Stimulated activated CD8-positive, alpha-beta memory T cell treated with anti-CD3 and anti-CD28 coated beads, Interleukin-12 subunit alpha, Interleukin-12 subunit beta, amount 100 ng/mL, for 1 hour (primary cell): ENCODE measurements around the gene GPR107.

Source experiments
- DNase-seq: peaks from one replicate; pipeline ENCODE4 v3.0.0-alpha.2; 2020; ENCODE audit warnings: low read depth

The GPR107 gene

DNA sequence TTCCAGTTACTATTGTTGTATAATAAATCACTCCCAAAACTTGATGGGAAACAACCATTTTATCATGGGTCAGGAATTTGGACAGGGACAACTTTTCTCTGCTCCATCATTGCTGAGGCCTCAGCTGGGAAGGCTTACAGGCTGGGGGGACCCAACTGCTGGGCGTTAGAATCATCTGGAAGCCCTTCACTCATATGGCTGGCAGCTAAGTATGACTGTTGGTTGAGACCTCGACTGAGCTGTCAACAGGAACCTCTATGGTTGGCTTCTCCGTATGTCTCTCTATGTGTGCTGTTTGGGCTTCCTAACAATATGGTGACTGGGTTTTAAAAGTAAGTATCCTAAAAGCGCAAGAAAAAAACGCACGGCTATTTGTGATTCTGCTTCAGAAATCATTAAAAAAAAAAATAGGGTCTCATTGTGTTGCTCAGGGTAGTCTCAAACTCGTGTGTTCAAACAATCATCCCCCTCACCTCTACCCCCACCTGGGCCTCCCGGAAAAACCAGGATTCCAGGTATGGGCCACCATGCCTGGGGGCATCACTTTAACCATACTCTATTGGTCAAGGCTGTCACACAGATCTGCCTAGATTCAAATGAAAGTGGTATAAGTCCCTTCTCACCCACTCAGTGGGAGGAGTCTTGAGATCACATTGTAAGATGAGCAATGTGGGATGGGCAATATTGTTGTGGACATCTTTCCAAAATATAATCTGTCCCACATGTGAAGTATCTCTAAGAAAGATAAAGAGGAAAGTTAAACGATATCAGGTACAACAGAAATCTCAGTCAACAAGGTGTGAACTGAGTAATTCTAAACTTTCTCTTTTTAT, 26.0 kb upstream of the GPR107 start:
- no peak for DNase-seq

DNA sequence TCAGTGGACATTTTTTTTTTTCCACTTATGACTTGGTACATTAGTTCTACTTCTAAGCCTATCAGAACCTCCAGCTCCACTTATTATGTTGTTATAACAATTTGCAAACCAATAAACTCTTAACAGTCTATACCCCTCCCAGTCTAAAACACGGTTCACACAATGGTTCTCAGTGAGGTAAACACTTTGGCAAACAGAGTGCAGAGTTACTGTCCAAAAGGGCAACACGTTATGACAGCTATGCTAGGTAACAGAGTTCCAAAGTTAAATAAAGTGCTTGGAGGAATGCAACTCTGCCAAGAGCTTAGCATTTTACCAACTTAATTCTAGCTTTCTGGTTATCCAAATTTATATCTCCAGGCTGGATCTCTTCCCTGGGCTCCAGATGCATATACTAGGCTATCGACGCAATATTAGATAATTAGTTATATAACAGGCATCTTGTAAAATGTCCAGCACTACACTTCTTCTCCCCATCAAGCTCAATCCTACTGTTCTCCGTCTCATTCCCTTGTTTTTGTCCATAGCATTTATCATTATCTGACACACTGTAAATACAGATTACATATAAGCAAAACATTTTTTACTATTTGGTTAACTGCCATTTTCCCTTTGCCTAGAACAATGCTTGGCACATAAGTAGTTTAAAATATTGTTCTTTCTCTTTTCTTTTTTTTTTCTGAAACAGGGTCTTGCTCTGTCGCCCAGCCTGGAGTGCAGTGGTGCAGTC, 25.0 kb upstream of the GPR107 start:
- DNase-seq, result no peak

GRCh38 chr9:130029223-130029973, 24.3 kb upstream of the GPR107 start:
- no peak for DNase-seq

DNA sequence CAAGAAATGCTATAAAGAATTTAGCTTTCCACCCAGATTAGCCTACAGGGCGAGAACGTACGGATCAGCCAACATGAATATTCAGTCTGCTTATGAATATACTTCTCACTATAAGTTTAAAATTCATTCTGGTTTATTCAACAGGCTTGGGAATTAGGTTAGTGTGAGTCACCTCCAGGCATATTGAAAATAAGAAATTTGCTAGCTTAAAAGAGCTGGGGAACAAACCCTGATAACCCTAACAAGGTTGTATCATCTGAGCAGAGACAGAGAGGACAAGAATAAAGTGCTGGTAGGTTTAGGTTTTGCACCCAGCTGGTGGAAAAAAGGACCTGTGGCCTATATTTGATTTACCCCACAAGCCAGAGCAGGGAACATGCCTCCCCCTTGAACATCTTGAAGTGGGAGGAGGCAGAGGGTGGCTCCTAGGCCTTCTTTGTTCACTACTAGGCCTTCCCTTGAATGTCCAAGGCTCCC, 23.0 kb upstream of the GPR107 start:
- DNase-seq, result no peak

DNA sequence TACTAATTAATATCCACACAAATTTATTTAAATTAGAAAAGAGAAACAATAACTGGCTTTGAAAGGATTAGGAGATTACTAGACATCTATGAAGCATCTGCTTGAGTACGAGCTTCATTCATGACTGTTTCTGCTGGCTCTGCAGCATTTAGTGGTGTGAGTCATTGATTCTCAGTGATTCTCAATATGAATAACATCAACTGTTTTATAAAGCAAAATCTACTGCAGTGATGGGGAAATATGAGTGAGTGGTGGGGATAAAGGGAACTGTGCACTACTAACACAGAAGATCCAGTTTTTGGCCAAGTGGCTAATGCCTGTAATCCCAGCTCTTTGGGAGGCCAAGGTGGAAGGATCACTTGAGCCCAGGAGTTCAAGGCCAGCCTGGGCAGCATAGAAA, 19.1 kb upstream of the GPR107 start:
- no peak for DNase-seq

DNA sequence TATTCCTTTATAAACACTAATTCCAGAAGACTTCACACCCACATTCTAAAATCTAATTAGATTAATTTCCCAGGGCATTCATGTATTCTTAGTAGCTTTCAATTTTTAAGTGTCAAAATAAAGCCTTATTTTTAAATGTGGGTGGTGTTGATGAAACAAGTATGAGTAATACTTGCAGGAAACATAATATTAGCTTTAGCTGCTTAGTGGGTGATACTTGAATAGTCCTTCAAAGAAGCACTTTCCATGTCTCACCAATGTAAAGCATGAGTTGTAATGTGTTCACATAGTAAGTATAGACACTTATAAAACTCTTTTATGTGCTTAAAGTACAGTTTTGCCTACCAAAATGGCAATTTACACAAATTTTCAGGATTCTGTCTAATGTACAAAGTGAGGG, 17.6 kb upstream of the GPR107 start:
- no peak for DNase-seq

GRCh38 chr9:130039528-130040147, 14.1 kb upstream of the GPR107 start:
- DNase-seq, result no peak

DNA sequence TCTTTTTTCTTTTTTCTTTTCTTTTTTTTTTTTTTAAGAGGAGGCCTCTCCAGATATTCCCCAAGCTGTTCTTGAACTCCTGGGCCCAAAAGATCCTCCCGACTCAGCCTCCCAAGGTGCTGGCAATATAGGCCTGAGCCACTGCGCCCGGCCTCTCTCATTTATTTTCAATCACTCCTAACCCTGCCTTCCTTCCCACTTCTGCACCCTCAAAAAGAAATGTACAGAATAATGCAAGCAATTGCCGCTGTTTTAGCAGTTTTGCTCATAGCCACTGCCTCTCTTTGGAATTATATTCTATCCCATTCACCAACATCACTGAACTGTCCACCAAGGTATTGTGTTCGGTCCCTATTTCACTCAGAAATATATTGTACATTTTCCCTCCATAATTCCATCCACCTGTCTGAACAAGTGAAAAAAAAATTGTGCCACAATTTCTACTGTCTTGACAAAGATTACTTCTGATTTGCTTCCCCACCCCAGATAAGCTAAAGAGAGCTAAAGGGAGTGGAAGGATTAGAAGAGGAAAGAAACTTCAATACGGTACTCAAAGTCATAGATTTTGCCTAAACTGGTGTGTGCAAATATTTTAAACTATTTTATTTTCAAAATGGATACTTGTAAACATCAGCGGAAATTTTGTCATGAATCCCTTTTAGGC, 12.6 kb upstream of the GPR107 start:
- no peak for DNase-seq

- no peak for DNase-seq
Observed at GRCh38 chr9:130041648-130042405, 11.9 kb upstream of the GPR107 start.

- no peak for DNase-seq
Observed at GRCh38 chr9:130042406-130042884, 11.3 kb upstream of the GPR107 start.

- DNase-seq, result peak; percentile 60
Observed at GRCh38 chr9:130042885-130043653, 10.6 kb upstream of the GPR107 start, which contains the start of gene FNBP1. Gene FNBP1, minus strand, starts transcription at chr9:130043189. Its CDS starts 214 bp downstream, at chr9:130042975.

- DNase-seq, result no peak
Observed at GRCh38 chr9:130043654-130044623, 9.8 kb upstream of the GPR107 start.

- no peak for DNase-seq
Observed at GRCh38 chr9:130045725-130046450, 7.8 kb upstream of the GPR107 start.

DNA sequence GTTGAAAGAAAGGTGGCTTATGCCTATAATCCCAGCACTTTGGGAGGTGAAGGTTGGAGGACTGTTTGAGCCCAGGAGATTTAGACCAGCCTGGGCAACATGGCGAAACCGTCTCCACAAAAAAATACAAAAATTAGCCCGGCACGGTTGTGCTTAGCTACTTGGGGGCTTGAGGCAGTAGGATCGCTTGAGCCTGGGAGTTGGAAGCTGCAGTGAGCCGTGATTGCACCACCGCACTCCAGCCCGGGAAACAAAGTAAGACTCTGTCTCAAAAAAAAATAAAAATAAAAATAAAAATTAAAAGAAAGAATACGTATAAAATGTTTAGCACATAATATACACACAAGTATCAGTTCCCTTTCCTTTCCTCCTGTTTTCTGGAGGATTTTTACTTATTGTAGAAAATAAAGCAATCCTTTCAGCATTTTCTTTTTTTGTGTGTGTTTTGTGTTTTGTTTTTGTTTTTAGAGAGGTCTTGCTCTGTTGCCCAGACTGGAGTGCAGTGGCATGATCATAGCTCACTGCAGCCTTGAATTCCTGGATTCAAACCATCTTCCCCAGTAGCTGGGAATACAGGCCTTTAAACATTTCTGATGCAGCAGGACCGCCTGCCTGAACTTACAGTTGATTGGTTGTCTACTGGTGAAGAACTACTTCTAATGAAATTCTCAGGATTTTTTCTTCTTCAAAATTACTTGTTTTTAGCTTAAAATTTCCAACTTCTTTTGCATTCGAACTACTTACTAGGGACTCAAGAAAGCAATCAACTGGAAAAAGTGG, 4.1 kb upstream of the GPR107 start:
- no peak for DNase-seq

- no peak for DNase-seq
Observed at GRCh38 chr9:130050462-130050861, 3.2 kb upstream of the GPR107 start.

DNA sequence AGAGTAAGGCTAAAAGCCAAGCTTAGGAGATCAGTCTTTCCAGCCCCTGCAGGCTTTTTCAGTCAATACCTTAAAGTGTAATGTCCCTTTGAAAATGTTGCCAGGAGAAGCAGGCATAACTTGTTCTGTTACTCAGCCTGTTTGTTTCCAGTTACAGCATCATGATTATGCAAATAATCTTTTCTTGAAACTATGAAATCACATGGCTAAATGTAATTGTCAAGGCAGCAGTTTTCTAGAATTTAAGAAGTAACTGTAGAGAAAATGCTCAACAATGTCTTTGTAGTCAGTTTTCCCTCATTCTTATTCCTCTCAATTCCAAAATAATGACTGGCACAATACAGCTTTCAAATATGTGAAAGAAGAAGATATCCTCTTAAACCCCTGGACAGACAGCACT, 1.9 kb upstream of the GPR107 start:
- DNase-seq, result no peak

DNA sequence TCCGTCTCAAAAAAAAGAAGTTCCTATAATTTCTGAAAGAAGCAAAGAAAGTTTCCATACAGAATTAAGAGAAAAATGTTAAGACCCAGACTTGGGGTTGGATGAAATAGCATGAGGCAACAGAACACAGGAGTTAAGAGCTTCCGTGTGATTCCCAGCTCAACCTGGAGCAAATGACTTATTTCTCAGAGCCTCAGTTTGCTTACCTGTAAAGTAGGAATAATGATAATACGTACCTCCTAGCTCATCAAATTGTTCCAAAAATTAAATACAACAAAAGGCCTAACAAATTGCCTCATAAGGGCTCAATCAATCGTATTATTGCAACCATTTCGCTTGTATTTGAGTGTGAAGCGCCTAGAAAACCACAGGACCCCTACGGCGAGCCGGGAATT, 600 bp upstream of the GPR107 start:
- DNase-seq, result no peak
